Natural killer cell (primary cell): ENCODE data around the gene ABR. TPM values are rescaled to one million over a fixed set of nuclear protein-coding genes. Genes with fewer than 3 reads are reported as not detected.

Experiments
- ATAC-seq, 3 donors: fragments of 150-1000 bp in 2 of 3; fragments of 200-7000 bp in 1 of 3; cut with Tn5 transposase; 1 replicate in 1 of 3; 2 replicates in 2 of 3; pipeline ENCODE4 v1.10.0; 2021; ENCODE audit warnings: mild to moderate bottlenecking in 2 of 3, moderate library complexity in 2 of 3
- DNase-seq, 2 donors: peaks; one replicate each; pipeline versions ENCODE4 v3.0.0 to v3.0.0-alpha.2; 2013 to 2021; ENCODE audit warnings: mixed read lengths in 1 of 2
- H3K27ac ChIP-seq: one replicate; pipeline ENCODE4 v1.5.1; 2013; ENCODE audit warnings: mild to moderate bottlenecking, low read length
- H3K27me3 ChIP-seq: one replicate; pipeline ENCODE4 v1.6.1; 2013; ENCODE audit warnings: low read length; ENCODE audit not compliant: control insufficient read depth, insufficient read depth
- H3K36me3 ChIP-seq: one replicate; pipeline ENCODE4 v1.6.1; 2013; ENCODE audit warnings: low read length; ENCODE audit not compliant: control insufficient read depth, insufficient read depth
- H3K4me1 ChIP-seq: one replicate; pipeline ENCODE4 v1.6.1; 2013; ENCODE audit warnings: low read length; ENCODE audit not compliant: control insufficient read depth, insufficient read depth
- H3K4me3 ChIP-seq: one replicate; pipeline ENCODE4 v1.5.1; 2013; ENCODE audit warnings: low read length
- H3K9me3 ChIP-seq: one replicate; pipeline ENCODE4 v1.6.1; 2013; ENCODE audit warnings: low read length; ENCODE audit not compliant: control insufficient read depth, insufficient read depth
- H3K27ac Mint-ChIP-seq, 2 donors: one replicate each; pipeline ENCODE4 v1.8.0; 2022; ENCODE audit warnings: mild to moderate bottlenecking in 2 of 2, mixed read lengths in 2 of 2, moderate library complexity in 1 of 2
- H3K27me3 Mint-ChIP-seq, 2 donors: one replicate each; pipeline ENCODE4 v1.8.0; 2022; ENCODE audit warnings: low read depth in 2 of 2, mixed read lengths in 2 of 2
- H3K36me3 Mint-ChIP-seq: one replicate; pipeline ENCODE4 v1.8.0; 2022; ENCODE audit warnings: mixed read lengths
- H3K4me1 Mint-ChIP-seq, 2 donors: one replicate each; pipeline ENCODE4 v1.8.0; 2022; ENCODE audit warnings: mixed read lengths in 2 of 2
- H3K4me3 Mint-ChIP-seq: one replicate; pipeline ENCODE4 v1.8.0; 2022; ENCODE audit warnings: mild to moderate bottlenecking, moderate library complexity, mixed read lengths
- H3K9me3 Mint-ChIP-seq, 2 donors: one replicate each; pipeline ENCODE4 v1.8.0; 2022; ENCODE audit warnings: mixed read lengths in 2 of 2
- CTCF ChIP-seq: fragments of 200-600 bp; IDR thresholded peaks from one replicate; pipeline ENCODE4 v1.8.0; 2022; ENCODE audit warnings: antibody characterized with exemption
- WGBS: methylation state at CpG from one replicate; pipeline ENCODE4 v1.1.7; 2013; ENCODE audit warnings: missing lambda C conversion rate; ENCODE audit not compliant: insufficient coverage; 5-methylcytosine and 5-hydroxymethylcytosine counted together
- intact Hi-C: fragments of 100-400 bp; cut with micrococcal nuclease; formaldehyde crosslinking; loops from one replicate; pipeline ENCODE4 v1.14.2; 2022
- total RNA-seq, 4 donors: library from RNA; stranded (reverse); fragments of 120-200 nt in 1 of 4; gene quantifications; one replicate each; pipeline versions ENCODE4 v1.2.3 to v1.2.4, GENCODE V29; 2013 to 2022

The ABR gene
- total RNA-seq, 3 donors from 2014 or later (not counting 1 experiment from before 2014, with no cell fraction given): 155 to 215 (median 163) TPM

DNA sequence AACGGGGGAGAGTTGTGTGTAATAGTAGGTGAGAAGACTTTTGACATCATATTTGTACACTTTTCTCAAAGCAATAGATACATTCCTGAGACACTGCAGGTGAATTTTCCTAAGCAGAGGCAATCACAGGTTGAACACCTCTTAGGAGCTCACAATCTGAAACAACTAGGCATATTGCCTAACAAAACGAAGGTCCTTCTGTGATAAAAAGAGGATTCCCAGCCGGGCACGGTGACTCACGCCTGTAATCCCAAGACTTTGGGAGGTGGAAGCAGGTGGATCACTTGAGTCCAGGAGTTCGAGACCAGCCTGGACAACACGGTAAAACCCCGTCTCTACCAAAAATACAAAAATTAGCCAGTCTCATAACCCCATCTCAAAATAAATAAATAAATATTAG is 217.6 kb downstream of the ABR start:
- WGBS: 87% methylated on average over 5 of the region's 8 CpGs

DNA sequence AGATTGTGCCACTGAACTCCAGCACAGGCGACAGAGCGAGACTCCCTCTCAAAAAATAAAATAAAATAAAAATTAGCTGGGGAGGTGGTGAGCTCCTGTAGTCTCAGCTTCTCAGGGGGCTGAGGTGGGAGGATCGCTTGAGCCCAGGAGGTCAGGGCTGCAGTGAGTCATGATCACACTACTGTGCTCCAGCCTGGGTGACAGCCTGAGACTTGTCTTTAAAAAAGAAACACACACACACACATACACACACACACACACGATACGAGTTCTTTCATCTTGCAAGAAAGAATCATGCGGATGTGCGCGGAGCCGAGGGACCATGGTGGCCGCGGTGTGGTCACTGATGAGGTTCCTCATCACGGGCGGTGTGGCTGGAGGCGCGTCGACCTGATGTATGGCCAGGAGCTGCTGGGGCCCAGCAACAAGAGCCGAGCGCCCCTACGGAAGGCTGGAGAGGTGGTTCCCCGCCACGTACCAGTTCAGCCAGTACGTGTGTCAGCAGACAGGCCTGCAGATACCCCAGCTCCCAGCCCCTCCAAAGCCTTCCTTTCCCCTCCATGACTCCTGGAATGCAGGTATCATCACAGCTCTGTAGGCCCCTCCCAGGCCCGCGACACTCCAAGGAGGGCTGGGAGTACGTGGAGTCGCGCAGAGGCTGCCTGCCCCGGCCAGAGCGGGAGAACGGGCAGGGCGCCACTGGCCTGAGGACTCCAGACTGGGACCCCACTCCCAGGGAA is 220.9 kb downstream of the ABR start:
- Mint-ChIP-seq H3K4me1 (no peaks in the 10 kb centered on the region), H3K4me3 (no peak overlapping the region), H3K36me3 (no peaks in the 10 kb centered on the region), H3K27ac (no peak overlapping the region), H3K9me3 (no peaks in the 10 kb centered on the region), H3K27me3 (peaks cover 11 to 13% of the 10 kb centered on the region in 2 donors)
- no peaks in the 10 kb centered on the region for H3K36me3 ChIP-seq
- no peak overlapping the region for H3K27ac ChIP-seq
- WGBS: 89% methylated on average over 29 of the region's 31 CpGs
- no peak overlapping the region for H3K4me3 ChIP-seq
- DNase-seq (no peak), ATAC-seq (no peak)
- no peaks in the 10 kb centered on the region for H3K9me3 ChIP-seq
- intact Hi-C loops: no loop called here
- H3K4me1 ChIP-seq: no peaks in the 10 kb centered on the region
- no peak for TF ChIP-seq CTCF
- no peaks in the 10 kb centered on the region for H3K27me3 ChIP-seq

More for the DNA sequence above, 217.6 kb downstream of the ABR start:
- TF ChIP-seq CTCF: no peak
- ATAC-seq (no peak), DNase-seq (no peak)
- Histone ChIP-seq H3K36me3 (no peaks in the 10 kb centered on the region), H3K27ac (no peak overlapping the region), H3K27me3 (no peaks in the 10 kb centered on the region), H3K9me3 (no peaks in the 10 kb centered on the region), H3K4me3 (no peak overlapping the region), H3K4me1 (no peaks in the 10 kb centered on the region)
- Mint-ChIP-seq H3K9me3 (no peaks in the 10 kb centered on the region), H3K4me3 (no peak overlapping the region), H3K4me1 (no peaks in the 10 kb centered on the region), H3K36me3 (no peaks in the 10 kb centered on the region), H3K27me3 (peaks cover 8 to 11% of the 10 kb centered on the region in 2 donors), H3K27ac (no peak overlapping the region)
- intact Hi-C loops: no loop called here

GRCh38 chr17:957856-958421 is 221.8 kb downstream of the ABR start:
- Mint-ChIP-seq H3K27ac (no peak overlapping the region), H3K4me3 (no peak overlapping the region), H3K4me1 (no peaks in the 10 kb centered on the region), H3K9me3 (no peaks in the 10 kb centered on the region), H3K27me3 (peaks cover 11 to 13% of the 10 kb centered on the region in 2 donors), H3K36me3 (no peaks in the 10 kb centered on the region)
- H3K4me1 ChIP-seq: no peaks in the 10 kb centered on the region
- H3K27ac ChIP-seq: no peak overlapping the region
- H3K27me3 ChIP-seq: no peaks in the 10 kb centered on the region
- 81% methylated on average over 20 of the region's 20 CpGs for WGBS
- TF ChIP-seq CTCF: no peak
- intact Hi-C loops: no loop called here
- H3K9me3 ChIP-seq: no peaks in the 10 kb centered on the region
- no peaks in the 10 kb centered on the region for H3K36me3 ChIP-seq
- DNase-seq (no peak), ATAC-seq (no peak)
- no peak overlapping the region for H3K4me3 ChIP-seq
